Osteoblast (primary cell): Measurements from ENCODE around the gene UPP2. TPM values are rescaled to one million over a fixed set of nuclear protein-coding genes. Genes with fewer than 3 reads are reported as not detected.

Source experiments
- DNase-seq: peaks from one replicate; pipeline ENCODE4 v3.0.0; 2011; ENCODE audit warnings: low spot score, mixed read lengths; ENCODE audit not compliant: insufficient read length; ENCODE audit errors: missing footprints
- H2AFZ ChIP-seq: 2 replicates; pipeline ENCODE4 v1.6.0; 2011; ENCODE audit warnings: mild to moderate bottlenecking, low read length
- H3K27ac ChIP-seq: 2 replicates; pipeline ENCODE4 v1.5.1; 2011; ENCODE audit warnings: mild to moderate bottlenecking, low read depth, low read length, moderate library complexity
- H3K27me3 ChIP-seq: 2 replicates; pipeline ENCODE4 v1.6.0; 2012; ENCODE audit warnings: mild to moderate bottlenecking, control low read depth, inconsistent platforms, low read length, moderate library complexity; ENCODE audit not compliant: insufficient read depth
- H3K36me3 ChIP-seq: 2 replicates; pipeline ENCODE4 v1.5.1; 2011; ENCODE audit warnings: mild to moderate bottlenecking, low read length, control low read depth, moderate library complexity; ENCODE audit not compliant: insufficient read depth
- H3K4me1 ChIP-seq: 2 replicates; pipeline ENCODE4 v1.5.1; 2011; ENCODE audit warnings: mild to moderate bottlenecking, low read length, control low read depth, moderate library complexity; ENCODE audit not compliant: insufficient read depth
- H3K4me2 ChIP-seq: 2 replicates; pipeline ENCODE4 v1.6.0; 2011; ENCODE audit warnings: mild to moderate bottlenecking, low read length; ENCODE audit not compliant: insufficient read depth
- H3K4me3 ChIP-seq: fragments of 200-600 bp; sonication (generic); 3 replicates; pipeline ENCODE4 v1.5.1; 2012; ENCODE audit warnings: mild to moderate bottlenecking, low read length, inconsistent platforms; ENCODE audit not compliant: insufficient read depth
- H3K79me2 ChIP-seq: 2 replicates; pipeline ENCODE4 v1.6.0; 2012; ENCODE audit warnings: mild to moderate bottlenecking, low read length, control low read depth, inconsistent platforms; ENCODE audit not compliant: insufficient read depth
- H3K9me3 ChIP-seq: 2 replicates; pipeline ENCODE4 v1.5.1; 2011; ENCODE audit warnings: low read depth, low read length, control low read depth
- H4K20me1 ChIP-seq: 2 replicates; pipeline ENCODE4 v1.6.0; 2012; ENCODE audit warnings: mild to moderate bottlenecking, low read length, control low read depth; ENCODE audit not compliant: insufficient read depth
- CTCF ChIP-seq: IDR thresholded peaks from 2 replicates; pipeline ENCODE4 v1.5.1; 2011; ENCODE audit warnings: mild to moderate bottlenecking, low read depth, low read length, moderate library complexity; ENCODE audit errors: extremely low read depth
- total RNA-seq: library from RNA; depleted of rRNA; stranded (reverse); fragments of >200 nt; gene quantifications from 2 replicates; pipeline ENCODE4 v1.2.3, GENCODE V29; 2012

UPP2 gene
- total RNA-seq, 1 donor: not detected

- H3K27me3 ChIP-seq: peaks cover 9% of the 10 kb centered on the region
- no peak overlapping the region for H3K27ac ChIP-seq
- H3K4me1 ChIP-seq: no peaks in the 10 kb centered on the region
- no peak overlapping the region for H2AFZ ChIP-seq
- TF ChIP-seq CTCF: no peak
- no peaks in the 10 kb centered on the region for H4K20me1 ChIP-seq
- DNase-seq: no peak
- no peaks in the 10 kb centered on the region for H3K79me2 ChIP-seq
- H3K9me3 ChIP-seq: no peaks in the 10 kb centered on the region
- H3K36me3 ChIP-seq: no peaks in the 10 kb centered on the region
- no peak overlapping the region for H3K4me2 ChIP-seq
- no peak overlapping the region for H3K4me3 ChIP-seq
These were observed 25.7 kb downstream of the UPP2 start for GRCh38 chr2:158127380-158127804.

GRCh38 chr2:158128168-158128973 is 26.7 kb downstream of the UPP2 start:
- Histone ChIP-seq H3K4me3 (no peak overlapping the region), H2AFZ (no peak overlapping the region), H4K20me1 (no peaks in the 10 kb centered on the region), H3K9me3 (no peaks in the 10 kb centered on the region), H3K4me2 (no peak overlapping the region), H3K36me3 (no peaks in the 10 kb centered on the region), H3K79me2 (no peaks in the 10 kb centered on the region), H3K27ac (no peak overlapping the region), H3K27me3 (peaks cover 4% of the 10 kb centered on the region), H3K4me1 (no peaks in the 10 kb centered on the region)
- DNase-seq: no peak
- TF ChIP-seq CTCF: no peak

GRCh38 chr2:158129037-158129436 is 27.4 kb downstream of the UPP2 start:
- Histone ChIP-seq H3K4me2 (no peak overlapping the region), H3K27ac (no peak overlapping the region), H3K4me1 (no peaks in the 10 kb centered on the region), H4K20me1 (no peaks in the 10 kb centered on the region), H3K27me3 (peaks cover 4% of the 10 kb centered on the region), H2AFZ (no peak overlapping the region), H3K36me3 (no peaks in the 10 kb centered on the region), H3K9me3 (no peaks in the 10 kb centered on the region), H3K4me3 (no peak overlapping the region), H3K79me2 (no peaks in the 10 kb centered on the region)
- TF ChIP-seq CTCF: no peak
- no peak for DNase-seq

- no peak overlapping the region for H3K4me3 ChIP-seq
- no peak overlapping the region for H2AFZ ChIP-seq
- H3K4me2 ChIP-seq: no peak overlapping the region
- no peak overlapping the region for H3K27ac ChIP-seq
- H3K79me2 ChIP-seq: no peaks in the 10 kb centered on the region
- peaks cover 4% of the 10 kb centered on the region for H3K27me3 ChIP-seq
- no peaks in the 10 kb centered on the region for H4K20me1 ChIP-seq
- H3K36me3 ChIP-seq: no peaks in the 10 kb centered on the region
- no peak for TF ChIP-seq CTCF
- H3K4me1 ChIP-seq: no peaks in the 10 kb centered on the region
- H3K9me3 ChIP-seq: no peaks in the 10 kb centered on the region
- no peak for DNase-seq
These were observed 29.3 kb downstream of the UPP2 start for GRCh38 chr2:158130832-158131473.
